ENCODE measurements around the gene MZF1.

- TF ChIP-seq CTCF (conservative IDR thresholded peaks at IDR 0.05) (no peak), ZFX (IDR thresholded peaks at IDR 0.05) (no peak)
Observed at GRCh38 chr19:58549664-58550361, 23.3 kb downstream of the MZF1 start.

All from C4-2B (cell line).